Measurements from ENCODE around the gene NF2. TPM values are rescaled to one million over a fixed set of nuclear protein-coding genes. Genes with fewer than 3 reads are reported as not detected.

Gene NF2
- total and polyA plus RNA-seq, 2 of the 8 experiments (the other 6 are each of a cell fraction or from before 2014, with no cell fraction given) = 17.6 to 53.6 TPM

DNA sequence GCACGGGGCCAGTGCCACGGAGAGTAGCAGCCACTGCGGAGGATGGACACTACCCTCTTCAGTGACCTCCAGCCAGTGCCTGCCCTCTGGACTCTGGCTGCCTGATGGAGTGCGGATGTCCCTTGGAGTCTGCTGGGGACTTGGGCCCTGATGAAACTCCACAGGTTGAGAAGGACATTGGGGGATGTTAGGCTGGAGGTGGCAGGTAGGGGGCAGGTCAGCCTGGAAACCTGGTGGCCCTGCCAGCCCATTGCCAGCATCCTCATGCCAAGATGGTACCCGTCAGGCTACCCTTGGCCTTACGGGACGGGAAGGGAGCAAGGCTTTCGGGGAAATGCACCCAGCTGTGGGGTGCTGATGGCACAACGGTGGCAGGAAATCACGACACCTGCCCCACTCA, 120.3 kb downstream of the NF2 start:
- ChIA-PET POLR2A (ENCODE audit: partially characterized antibody) (no interaction called here), CTCF (ENCODE audit: partially characterized antibody) (interaction anchor here (1.1 to 4.8 kb wide), 5 partner anchors 9 to 32 kb away, joined by 3 to 22 read pairs (median 7); no protein-coding TSS in a partner anchor)
- Histone ChIP-seq H3K27ac (ENCODE audit: low read depth, low read length) (no peak overlapping the region), H2BK120ac (replicated peaks; ENCODE audit: low read depth, low read length) (no peak overlapping the region), H4K5ac (ENCODE audit: insufficient read length, low read depth, low read length) (no peak overlapping the region), H2BK20ac (ENCODE audit: low read length) (no peak overlapping the region), H2BK12ac (ENCODE audit: low read depth, low read length) (no peak overlapping the region), H3K79me1 (ENCODE audit: low read depth, low read length) (no peaks in the 10 kb centered on the region), H3K9me3 (ENCODE audit: insufficient read depth in 2 of 2, low read depth in 1 of 2, low read length in 1 of 2) (no peaks in the 10 kb centered on the region), H3K4me2 (ENCODE audit: insufficient read depth in 1 of 2, low read depth in 2 of 2, low read length in 2 of 2) (no peak overlapping the region), H3K23me2 (ENCODE audit: low read depth, low read length) (peaks cover 5% of the 10 kb centered on the region; the same call in 1 of the 2 replicates), H3K18ac (ENCODE audit: extremely low read depth, low read length) (no peak overlapping the region), H3K4me1 (replicated peaks in 1 of 4; ENCODE audit: control insufficient read depth in 3 of 4, insufficient read depth in 4 of 4, low read length in 3 of 4) (peaks cover 0 to 20% (median 7%) of the 10 kb centered on the region in 4 experiments; a peak in 6 of 7 replicates), H2BK5ac (ENCODE audit: low read depth, low read length) (no peak overlapping the region), H2AK5ac (ENCODE audit: low read depth, low read length) (no peak overlapping the region), H3K79me2 (ENCODE audit: control insufficient read depth in 1 of 2, insufficient read depth in 2 of 2, low read length in 2 of 2) (no peaks in the 10 kb centered on the region), H3K27me3 (replicated peaks in 1 of 4; ENCODE audit: control insufficient read depth in 3 of 4, extremely low read depth in 1 of 4, insufficient read depth in 3 of 4, low read length in 3 of 4) (peaks cover 21 to 41% (median 30%) of the 10 kb centered on the region in 4 experiments), H4K91ac (replicated peaks; ENCODE audit: insufficient read length, low read length) (no peak overlapping the region), H3K23ac (ENCODE audit: insufficient read length) (no peak overlapping the region), H4K8ac (ENCODE audit: extremely low read depth, insufficient read depth, low read length) (no peak overlapping the region), H3K4ac (replicated peaks; ENCODE audit: insufficient read length, low read depth, low read length) (no peak overlapping the region), H2BK15ac (ENCODE audit: low read length) (no peak overlapping the region), H4K20me1 (replicated peaks in 1 of 2; ENCODE audit: control insufficient read depth in 1 of 2, insufficient read depth in 2 of 2, low read length in 2 of 2) (peaks cover 1 to 3% of the 10 kb centered on the region in 2 experiments), H3K14ac (ENCODE audit: insufficient read length) (no peak overlapping the region), H3K56ac (replicated peaks; ENCODE audit: insufficient read length, low read depth, low read length) (no peak overlapping the region), H2AFZ (ENCODE audit: low read length) (no peak overlapping the region), H3K9ac (replicated peaks in 1 of 4; ENCODE audit: extremely low read depth in 1 of 4, low read depth in 3 of 4, low read length in 3 of 4) (no peak overlapping the region), H3K36me3 (ENCODE audit: control insufficient read depth in 2 of 4, insufficient read depth in 4 of 4, low read length in 3 of 4) (no peaks in the 10 kb centered on the region), H3K4me3 (ENCODE audit: extremely low read depth in 1 of 4, insufficient read depth in 2 of 4, low read depth in 3 of 4, low read length in 4 of 4) (no peak overlapping the region)
- FAIRE-seq (no peak), DNase-seq (ENCODE audit: low read depth in 1 of 2, low spot score in 2 of 2) (no peak)
- 87% methylated on average over 10 of the region's 10 CpGs; no CpG with 5 or more reads in 1 of the 2 experiments for WGBS, 2 experiments (ENCODE audit: extremely low coverage in 1 of 2, insufficient coverage in 1 of 2, insufficient read length in 1 of 2, insufficient replicate concordance in 2 of 2, low coverage in 1 of 2, low lambda C conversion rate in 2 of 2, missing lambda C conversion rate in 1 of 2)
- TF ChIP-seq EZH2 (IDR thresholded peaks at IDR 0.05; ENCODE audit: low read depth, low read length, severe bottlenecking) (no peak), RBBP5 (IDR thresholded peaks at IDR 0.05; ENCODE audit: borderline replicate concordance, low read depth, low read length) (no peak)
- TF ChIP-seq, protein P1, sequence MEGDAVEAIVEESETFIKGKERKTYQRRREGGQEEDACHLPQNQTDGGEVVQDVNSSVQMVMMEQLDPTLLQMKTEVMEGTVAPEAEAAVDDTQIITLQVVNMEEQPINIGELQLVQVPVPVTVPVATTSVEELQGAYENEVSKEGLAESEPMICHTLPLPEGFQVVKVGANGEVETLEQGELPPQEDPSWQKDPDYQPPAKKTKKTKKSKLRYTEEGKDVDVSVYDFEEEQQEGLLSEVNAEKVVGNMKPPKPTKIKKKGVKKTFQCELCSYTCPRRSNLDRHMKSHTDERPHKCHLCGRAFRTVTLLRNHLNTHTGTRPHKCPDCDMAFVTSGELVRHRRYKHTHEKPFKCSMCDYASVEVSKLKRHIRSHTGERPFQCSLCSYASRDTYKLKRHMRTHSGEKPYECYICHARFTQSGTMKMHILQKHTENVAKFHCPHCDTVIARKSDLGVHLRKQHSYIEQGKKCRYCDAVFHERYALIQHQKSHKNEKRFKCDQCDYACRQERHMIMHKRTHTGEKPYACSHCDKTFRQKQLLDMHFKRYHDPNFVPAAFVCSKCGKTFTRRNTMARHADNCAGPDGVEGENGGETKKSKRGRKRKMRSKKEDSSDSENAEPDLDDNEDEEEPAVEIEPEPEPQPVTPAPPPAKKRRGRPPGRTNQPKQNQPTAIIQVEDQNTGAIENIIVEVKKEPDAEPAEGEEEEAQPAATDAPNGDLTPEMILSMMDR (IDR thresholded peaks at IDR 0.05; ENCODE audit: control extremely low read depth in 1 of 3, insufficient read depth in 1 of 3, low read depth in 1 of 3, low read length in 3 of 3) = peak in 1 of 3 experiments; percentile 32; a peak in 1 of 4 replicates
